C4-2B (cell line): ENCODE measurements around the gene SLC25A36.

Source experiments
- ZFX ChIP-seq: fragments of 450-650 bp; IDR thresholded peaks from 2 replicates; pipeline ENCODE4 v1.6.1; 2017
- TF ChIP-seq, protein P1 (sequence below): fragments of 450-650 bp; conservative IDR thresholded peaks from 2 replicates; pipeline ENCODE4 v1.5.1; 2017; ENCODE audit warnings: mild to moderate bottlenecking

GRCh38 chr3:140953028-140953960, 11.7 kb downstream of the SLC25A36 start:
- TF ChIP-seq, protein P1, sequence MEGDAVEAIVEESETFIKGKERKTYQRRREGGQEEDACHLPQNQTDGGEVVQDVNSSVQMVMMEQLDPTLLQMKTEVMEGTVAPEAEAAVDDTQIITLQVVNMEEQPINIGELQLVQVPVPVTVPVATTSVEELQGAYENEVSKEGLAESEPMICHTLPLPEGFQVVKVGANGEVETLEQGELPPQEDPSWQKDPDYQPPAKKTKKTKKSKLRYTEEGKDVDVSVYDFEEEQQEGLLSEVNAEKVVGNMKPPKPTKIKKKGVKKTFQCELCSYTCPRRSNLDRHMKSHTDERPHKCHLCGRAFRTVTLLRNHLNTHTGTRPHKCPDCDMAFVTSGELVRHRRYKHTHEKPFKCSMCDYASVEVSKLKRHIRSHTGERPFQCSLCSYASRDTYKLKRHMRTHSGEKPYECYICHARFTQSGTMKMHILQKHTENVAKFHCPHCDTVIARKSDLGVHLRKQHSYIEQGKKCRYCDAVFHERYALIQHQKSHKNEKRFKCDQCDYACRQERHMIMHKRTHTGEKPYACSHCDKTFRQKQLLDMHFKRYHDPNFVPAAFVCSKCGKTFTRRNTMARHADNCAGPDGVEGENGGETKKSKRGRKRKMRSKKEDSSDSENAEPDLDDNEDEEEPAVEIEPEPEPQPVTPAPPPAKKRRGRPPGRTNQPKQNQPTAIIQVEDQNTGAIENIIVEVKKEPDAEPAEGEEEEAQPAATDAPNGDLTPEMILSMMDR, result no peak
- TF ChIP-seq ZFX, result no peak
